Lung (tissue), 14 donors: ENCODE measurements around the gene DPP6. TPM values are rescaled to one million over a fixed set of nuclear protein-coding genes. Genes with fewer than 3 reads are reported as not detected.
"Not testable (repeated sequence)": the region's sequence is repeated elsewhere in the genome, so short reads cannot be mapped to it uniquely, and the experiment has no call there.

Source experiments
- ATAC-seq: fragments of 200-7000 bp; cut with Tn5 transposase; one replicate; pipeline ENCODE4 v1.9.1; 2020; ENCODE audit warnings: moderate number of reproducible peaks; ENCODE audit not compliant: insufficient read depth, low FRiP score
- DNase-seq, 3 donors: peaks; one replicate each; pipeline ENCODE4 v3.0.0-alpha.2; 2013 to 2017
- H3K27ac ChIP-seq, 2 donors: one replicate each; pipeline ENCODE4 v1.5.1; 2013; ENCODE audit warnings: mild to moderate bottlenecking in 2 of 2, moderate library complexity in 2 of 2, control low read depth in 1 of 2, inconsistent platforms in 1 of 2, low read depth in 1 of 2, low read length in 1 of 2
- H3K27me3 ChIP-seq, 3 donors: one replicate each; pipeline ENCODE4 v1.5.1; 2013; ENCODE audit warnings: low read length in 2 of 3; ENCODE audit not compliant: control insufficient read depth in 3 of 3, insufficient read depth in 3 of 3
- H3K36me3 ChIP-seq, 4 donors: one replicate each; pipeline ENCODE4 v1.5.1; 2013; ENCODE audit warnings: low read length in 4 of 4, mild to moderate bottlenecking in 1 of 4, moderate library complexity in 1 of 4; ENCODE audit not compliant: control insufficient read depth in 4 of 4, insufficient read depth in 4 of 4
- H3K4me1 ChIP-seq, 5 donors: one replicate each; pipeline ENCODE4 v1.5.1; 2013; ENCODE audit warnings: low read length in 5 of 5, mild to moderate bottlenecking in 2 of 5, moderate library complexity in 1 of 5; ENCODE audit not compliant: control insufficient read depth in 5 of 5, insufficient read depth in 5 of 5
- H3K4me3 ChIP-seq: one replicate; pipeline ENCODE4 v1.5.1; 2013; ENCODE audit warnings: mild to moderate bottlenecking, control low read depth, moderate library complexity
- H3K9ac ChIP-seq, 2 donors: one replicate each; pipeline ENCODE4 v1.5.1; 2013; ENCODE audit warnings: low read length in 2 of 2, control low read depth in 1 of 2; ENCODE audit not compliant: insufficient read depth in 1 of 2
- H3K9me3 ChIP-seq, 4 donors: one replicate each; pipeline ENCODE4 v1.5.1; 2013; ENCODE audit warnings: low read length in 3 of 4, mild to moderate bottlenecking in 1 of 4, moderate library complexity in 1 of 4; ENCODE audit not compliant: control insufficient read depth in 4 of 4, insufficient read depth in 3 of 4
- whole genome bisulfite sequencing, 2 donors: extraction: QIAGEN DNeasy Blood & Tissue Kit; methylation state at CpG; one replicate each; pipeline ENCODE4 v1.1.7; 2013; 5-methylcytosine and 5-hydroxymethylcytosine counted together
- long read RNA-seq, 5 donors: transcript quantifications; one replicate each; lab custom pipeline, GENCODE V29; 2026
- polyA plus RNA-seq, 2 donors: library from polyadenylated mRNA; stranded (reverse); fragments of 200-250 nt; gene quantifications; one replicate each; pipeline ENCODE4 v1.2.1, GENCODE V29; 2013
- total RNA-seq, 2 donors: library from RNA; depleted of rRNA in 1 of 2; stranded (reverse); fragments of >200 nt in 1 of 2; gene quantifications; one replicate each; pipeline ENCODE4 v1.2.1, GENCODE V29; 2014 to 2021
- donor health status: Bipolar disorder and iron deficiency.
- donor health status: healthy.
- donor health status: DM: yes; HTN: yes; CAD: no.

The DPP6 gene
- total RNA-seq, result 1 to 10 TPM; 1.2 to 1.3 TPM
- polyA plus RNA-seq, result under 1 TPM; 0.08 to 0.31 TPM
- long read RNA-seq, donor 1, result 0 reads
- long read RNA-seq, donor 2, result 0 reads
- long read RNA-seq, donor 3, result 0 reads
- long read RNA-seq, donor 4, result 0 reads
- long read RNA-seq, donor 5, result 0 reads

DNA sequence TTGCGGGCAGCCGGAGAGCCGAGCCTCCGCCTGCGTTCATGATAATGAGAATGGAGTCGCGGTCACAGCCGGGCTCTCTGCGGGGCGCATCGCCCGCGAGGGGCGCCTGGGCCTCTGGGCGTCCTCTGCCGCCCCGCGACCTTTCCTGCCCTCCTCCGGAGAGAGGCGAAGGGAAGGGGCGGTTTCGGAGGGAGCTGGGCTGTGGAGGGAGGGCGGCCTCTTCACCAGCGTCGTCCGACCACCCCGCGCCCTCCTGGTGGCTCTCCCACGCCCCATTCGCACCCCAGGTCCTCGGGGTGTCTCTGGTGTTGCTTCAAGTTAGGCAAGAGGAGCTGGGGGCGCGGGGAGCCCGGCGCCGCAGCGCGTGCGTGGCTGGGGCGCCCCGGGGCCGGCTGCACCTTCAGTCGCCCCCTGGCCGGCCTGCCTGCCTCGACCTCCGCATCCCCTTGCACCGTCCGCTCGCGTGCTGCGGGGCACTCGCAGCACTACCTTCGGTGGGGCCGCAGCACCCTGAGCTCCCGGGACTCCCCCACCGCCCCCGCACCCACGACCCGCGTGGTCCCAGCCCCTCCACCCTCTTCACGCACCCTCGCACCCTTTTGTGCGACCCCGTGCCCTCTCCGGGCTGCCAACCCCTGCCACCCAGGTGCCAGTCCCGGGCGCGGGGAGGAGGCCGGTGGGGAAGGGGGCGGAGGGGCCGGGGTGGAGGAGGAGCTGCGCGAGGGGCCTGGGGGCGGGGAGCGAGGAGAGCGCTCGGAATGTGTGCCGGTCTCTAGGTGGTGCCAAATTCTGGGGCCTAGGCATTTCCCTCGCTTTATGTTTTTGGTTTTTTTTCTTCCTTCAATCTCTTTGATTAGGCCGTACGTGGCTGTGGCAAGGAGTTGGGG is at the start of gene DPP6:
Gene DPP6 (plus strand): TSS at position 756 of the 887 bp plus-strand sequence.
- WGBS, 2 donors, result 2% methylated on average over 27 to 70 of the region's 81 CpGs

DNA sequence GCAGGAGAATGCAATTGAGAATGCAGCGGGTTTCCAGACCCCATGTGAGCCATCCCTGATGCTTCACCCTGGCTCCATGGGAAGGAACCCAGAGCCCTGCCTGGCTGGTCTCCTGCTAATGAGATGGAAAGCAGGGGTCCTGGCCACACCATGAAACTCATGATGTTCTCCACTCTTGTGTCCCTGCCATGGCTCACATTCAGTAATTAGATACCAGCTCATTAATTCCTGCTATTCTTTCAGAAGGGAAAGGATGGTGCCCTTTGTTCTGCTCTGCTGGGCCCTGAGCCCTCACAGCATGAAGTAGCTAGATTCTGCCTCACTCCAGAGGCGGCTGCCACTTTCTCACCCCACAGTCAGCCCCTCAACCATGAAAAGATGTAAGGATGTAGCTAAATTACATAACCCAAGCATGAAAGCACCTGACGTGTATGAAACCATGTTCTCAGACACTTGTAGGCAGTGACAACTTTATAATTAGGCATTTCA is 42.7 kb upstream of the DPP6 start:
- WGBS, 2 donors, result 82 to 83% methylated on average over 2 of the region's 3 CpGs
- DNase-seq, H3K27me3 ChIP-seq, H3K36me3 ChIP-seq, H3K27ac ChIP-seq, H3K4me1 ChIP-seq, H3K9ac ChIP-seq, H3K9me3 ChIP-seq, H3K4me3 ChIP-seq, ATAC-seq: not testable (repeated sequence)

More for the DNA sequence above, at the start of gene DPP6:
- not testable (repeated sequence) for H3K9me3 ChIP-seq, H3K9ac ChIP-seq, H3K4me1 ChIP-seq, H3K27ac ChIP-seq, H3K27me3 ChIP-seq, H3K36me3 ChIP-seq, ATAC-seq, H3K4me3 ChIP-seq, DNase-seq

DNA sequence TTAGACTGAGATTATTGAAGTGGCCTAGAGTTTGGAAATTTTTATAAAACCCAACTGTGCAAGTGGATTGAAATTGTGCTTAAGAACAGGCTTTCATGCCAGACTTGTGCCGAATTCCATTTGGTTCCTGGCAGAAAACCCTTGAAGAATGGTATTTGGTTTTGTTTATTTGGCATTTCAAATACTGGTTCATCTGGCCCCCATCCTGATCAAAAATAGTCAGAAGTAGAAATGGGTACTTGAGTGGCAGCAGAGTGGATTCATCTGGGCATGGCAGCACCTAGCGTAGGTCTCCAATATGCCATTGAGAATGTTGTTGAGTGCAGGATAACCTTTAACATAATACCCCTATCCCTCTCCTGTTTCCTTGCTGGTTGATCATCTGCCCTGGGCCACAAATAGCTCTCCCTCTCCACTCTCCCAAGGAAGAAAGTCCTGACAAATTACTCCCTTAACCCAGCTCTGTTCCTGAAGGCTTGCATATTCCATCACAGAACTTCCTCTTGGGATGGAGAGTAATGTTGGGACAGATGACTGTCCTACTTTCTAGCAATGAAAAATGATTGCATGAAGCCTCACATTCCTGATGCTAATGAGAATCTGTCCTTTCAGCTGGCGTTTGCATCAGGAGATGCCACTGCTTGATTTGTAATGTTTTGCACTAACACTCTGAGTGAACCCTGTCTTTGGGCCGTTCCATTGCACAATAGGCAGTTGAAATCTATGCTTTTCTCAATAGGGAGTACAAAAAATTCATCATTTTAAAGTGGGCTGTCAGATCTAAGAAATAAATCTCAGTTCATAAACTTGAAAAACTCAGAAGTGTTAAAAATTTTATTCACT is 41.3 kb upstream of the DPP6 start:
- H3K4me1 ChIP-seq, DNase-seq, H3K27ac ChIP-seq, H3K9me3 ChIP-seq, ATAC-seq, H3K36me3 ChIP-seq, H3K4me3 ChIP-seq, H3K27me3 ChIP-seq, H3K9ac ChIP-seq: not testable (repeated sequence)
- WGBS, 2 donors, result 68 to 79% methylated on average over 4 of the region's 4 CpGs

DNA sequence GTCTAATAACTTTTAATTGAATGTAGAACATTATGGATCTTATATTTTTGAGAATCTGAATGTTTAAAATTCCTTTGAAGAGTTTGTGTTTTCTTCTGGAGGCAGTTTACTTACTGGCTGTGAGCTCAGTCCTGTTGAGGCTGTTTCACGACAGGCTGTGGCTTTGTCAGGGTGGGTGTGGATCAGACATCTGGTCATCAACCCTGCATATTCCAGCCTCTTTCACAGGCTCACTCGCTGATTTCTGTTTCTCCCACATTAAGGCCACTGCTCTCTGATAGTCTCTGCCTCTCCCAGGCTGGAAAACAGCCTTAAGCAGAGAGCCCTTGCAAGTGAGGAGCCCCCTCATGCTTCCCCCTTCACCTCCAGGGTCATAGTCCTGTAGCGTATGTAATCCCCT is 39.4 kb upstream of the DPP6 start:
- not testable (repeated sequence) for H3K9me3 ChIP-seq, H3K4me3 ChIP-seq, DNase-seq, ATAC-seq, H3K27me3 ChIP-seq, H3K36me3 ChIP-seq, H3K4me1 ChIP-seq, H3K27ac ChIP-seq, H3K9ac ChIP-seq
- WGBS, 2 donors, result 58 to 63% methylated on average over 3 of the region's 3 CpGs

DNA sequence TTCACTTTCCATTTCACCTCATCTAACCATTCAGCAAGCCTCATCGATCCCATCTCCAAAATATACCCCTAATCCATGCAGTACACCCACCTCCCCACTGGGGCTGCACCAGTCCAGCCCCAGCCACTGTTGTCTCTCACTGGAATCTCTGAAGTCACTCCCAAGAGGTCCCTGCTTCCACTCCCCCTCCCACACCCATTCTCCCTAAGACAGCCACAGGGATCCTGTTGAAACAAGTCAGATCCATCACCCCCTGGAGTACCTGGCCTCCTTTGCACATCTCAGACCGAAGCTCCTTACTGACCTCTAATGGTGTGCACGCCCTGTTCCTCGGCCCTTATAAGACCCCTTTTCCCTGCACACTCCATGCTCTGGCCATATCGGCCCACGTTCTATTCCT is 36.6 kb upstream of the DPP6 start:
- H3K36me3 ChIP-seq, H3K27me3 ChIP-seq: not testable (repeated sequence)
- 87 to 92% methylated on average over 6 of the region's 6 CpGs for WGBS, 2 donors

DNA sequence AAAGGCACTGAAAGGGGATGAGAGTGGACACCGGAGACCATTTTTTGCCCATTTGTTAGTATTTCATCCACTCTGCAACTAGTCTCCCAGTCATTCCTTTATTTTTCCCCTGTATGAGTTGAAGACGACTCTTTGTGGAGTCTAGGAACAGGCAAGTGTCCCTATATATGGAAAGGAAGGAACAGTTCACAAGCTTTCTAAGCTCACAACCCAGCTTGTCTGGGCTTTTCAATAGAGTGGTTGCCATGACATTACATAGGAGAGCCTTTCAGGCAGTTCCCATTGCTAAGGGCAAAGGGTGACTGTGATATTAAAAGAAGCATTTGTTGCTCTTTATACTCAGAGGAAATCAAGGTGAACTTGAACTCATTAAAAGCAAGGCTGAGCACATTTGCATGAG is 33.8 kb upstream of the DPP6 start:
- not testable (repeated sequence) for H3K9ac ChIP-seq, DNase-seq, H3K27me3 ChIP-seq, H3K27ac ChIP-seq, H3K4me3 ChIP-seq, H3K36me3 ChIP-seq, H3K9me3 ChIP-seq, ATAC-seq, H3K4me1 ChIP-seq
- WGBS, 2 donors, result 82 to 83% methylated on average over 2 of the region's 2 CpGs

More for the DNA sequence above, 36.6 kb upstream of the DPP6 start:
- H3K4me3 ChIP-seq, H3K4me1 ChIP-seq, H3K9me3 ChIP-seq, ATAC-seq, DNase-seq, H3K27ac ChIP-seq, H3K9ac ChIP-seq: not testable (repeated sequence)

DNA sequence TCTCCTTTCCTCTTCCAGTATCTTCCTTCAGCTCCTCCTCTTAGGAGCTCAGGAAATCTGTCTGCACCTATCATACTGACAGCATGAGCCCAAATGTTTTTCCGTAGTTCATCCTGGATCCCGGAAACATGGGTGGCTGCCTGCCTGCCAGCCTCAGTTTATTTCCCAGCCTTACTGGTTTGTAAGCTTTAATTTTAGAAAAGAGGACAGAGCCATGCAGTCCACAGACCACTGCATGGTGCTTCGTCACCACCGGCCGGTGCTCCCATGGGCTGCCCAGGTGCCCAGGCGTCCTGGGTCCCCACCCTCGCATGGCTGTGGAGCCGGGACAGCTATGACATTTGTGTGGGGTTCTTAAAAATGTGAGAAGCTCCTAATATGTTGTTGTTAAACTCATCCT is 24.4 kb upstream of the DPP6 start:
- not testable (repeated sequence) for H3K9ac ChIP-seq, H3K4me3 ChIP-seq, DNase-seq, H3K27me3 ChIP-seq, ATAC-seq, H3K9me3 ChIP-seq, H3K36me3 ChIP-seq, H3K4me1 ChIP-seq, H3K27ac ChIP-seq
- WGBS, 2 donors, result 85 to 90% methylated on average over 7 to 8 of the region's 8 CpGs
